ENCODE data around the gene MEX3D. TPM values are rescaled to one million over a fixed set of nuclear protein-coding genes. Genes with fewer than 3 reads are reported as not detected.

The MEX3D gene
- 134 and 139 TPM in 2 replicates for total RNA-seq

DNA sequence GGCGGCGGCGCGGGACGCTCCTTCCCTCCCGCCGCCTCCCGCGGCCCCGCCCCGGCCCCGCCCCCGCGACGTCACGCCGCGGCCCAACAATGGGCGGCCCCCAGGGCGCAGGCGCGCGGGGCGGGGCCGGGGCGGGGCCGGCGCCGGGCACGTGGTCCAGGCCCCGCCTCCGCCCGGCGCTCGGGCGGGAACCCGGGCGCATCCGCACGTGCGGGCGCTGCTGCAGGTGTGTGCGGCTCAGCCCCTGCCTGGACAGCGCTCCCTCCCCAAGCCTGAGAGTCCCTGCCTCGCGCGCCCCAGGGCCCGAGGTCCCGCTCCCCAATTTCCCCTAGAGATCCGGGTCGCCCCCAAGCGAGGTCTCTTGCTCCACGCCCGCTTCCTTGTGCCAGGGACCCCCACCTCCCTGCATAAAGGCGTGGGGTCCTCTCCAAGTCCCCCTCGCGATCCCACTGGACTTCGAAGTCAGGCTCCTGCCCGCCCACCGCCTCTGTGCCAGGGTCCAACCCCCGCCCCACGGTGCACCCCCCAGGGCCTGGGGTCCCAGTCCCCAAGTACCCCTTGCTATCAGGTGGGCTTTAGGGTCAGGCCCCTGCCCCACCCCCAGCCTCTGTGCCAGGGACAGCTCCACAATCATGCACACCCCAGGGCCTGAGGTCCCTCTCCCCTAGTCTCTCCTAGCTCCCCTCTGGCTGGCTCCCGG, at the start of gene MEX3D:
TSS of gene MEX3D (minus strand) at position 6 of the 700 bp plus-strand sequence. CDS start 267 bp downstream, outside the sequence.
- no peak for DNase-seq (ENCODE audit: low read depth)
- TF ChIP-seq, protein P1, sequence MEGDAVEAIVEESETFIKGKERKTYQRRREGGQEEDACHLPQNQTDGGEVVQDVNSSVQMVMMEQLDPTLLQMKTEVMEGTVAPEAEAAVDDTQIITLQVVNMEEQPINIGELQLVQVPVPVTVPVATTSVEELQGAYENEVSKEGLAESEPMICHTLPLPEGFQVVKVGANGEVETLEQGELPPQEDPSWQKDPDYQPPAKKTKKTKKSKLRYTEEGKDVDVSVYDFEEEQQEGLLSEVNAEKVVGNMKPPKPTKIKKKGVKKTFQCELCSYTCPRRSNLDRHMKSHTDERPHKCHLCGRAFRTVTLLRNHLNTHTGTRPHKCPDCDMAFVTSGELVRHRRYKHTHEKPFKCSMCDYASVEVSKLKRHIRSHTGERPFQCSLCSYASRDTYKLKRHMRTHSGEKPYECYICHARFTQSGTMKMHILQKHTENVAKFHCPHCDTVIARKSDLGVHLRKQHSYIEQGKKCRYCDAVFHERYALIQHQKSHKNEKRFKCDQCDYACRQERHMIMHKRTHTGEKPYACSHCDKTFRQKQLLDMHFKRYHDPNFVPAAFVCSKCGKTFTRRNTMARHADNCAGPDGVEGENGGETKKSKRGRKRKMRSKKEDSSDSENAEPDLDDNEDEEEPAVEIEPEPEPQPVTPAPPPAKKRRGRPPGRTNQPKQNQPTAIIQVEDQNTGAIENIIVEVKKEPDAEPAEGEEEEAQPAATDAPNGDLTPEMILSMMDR (conservative IDR thresholded peaks at IDR 0.05; ENCODE audit: low read depth, low read length), result no peak
- H3K4me3 ChIP-seq (ENCODE audit: low read depth, low read length), result peak within 1 kb of the TSS; percentile 80

- TF ChIP-seq, protein P1 (conservative IDR thresholded peaks at IDR 0.05; ENCODE audit: low read depth, low read length), result no peak
- no peak for DNase-seq (ENCODE audit: low read depth)
- no peak overlapping the region for H3K4me3 ChIP-seq (ENCODE audit: low read depth, low read length)
Observed at GRCh38 chr19:1616875-1617274, 48.8 kb upstream of the MEX3D start.

GRCh38 chr19:1616396-1616795, 48.3 kb upstream of the MEX3D start:
- TF ChIP-seq, protein P1 (conservative IDR thresholded peaks at IDR 0.05; ENCODE audit: low read depth, low read length), result no peak
- no peak for DNase-seq (ENCODE audit: low read depth)
- H3K4me3 ChIP-seq (ENCODE audit: low read depth, low read length), result no peak overlapping the region

DNA sequence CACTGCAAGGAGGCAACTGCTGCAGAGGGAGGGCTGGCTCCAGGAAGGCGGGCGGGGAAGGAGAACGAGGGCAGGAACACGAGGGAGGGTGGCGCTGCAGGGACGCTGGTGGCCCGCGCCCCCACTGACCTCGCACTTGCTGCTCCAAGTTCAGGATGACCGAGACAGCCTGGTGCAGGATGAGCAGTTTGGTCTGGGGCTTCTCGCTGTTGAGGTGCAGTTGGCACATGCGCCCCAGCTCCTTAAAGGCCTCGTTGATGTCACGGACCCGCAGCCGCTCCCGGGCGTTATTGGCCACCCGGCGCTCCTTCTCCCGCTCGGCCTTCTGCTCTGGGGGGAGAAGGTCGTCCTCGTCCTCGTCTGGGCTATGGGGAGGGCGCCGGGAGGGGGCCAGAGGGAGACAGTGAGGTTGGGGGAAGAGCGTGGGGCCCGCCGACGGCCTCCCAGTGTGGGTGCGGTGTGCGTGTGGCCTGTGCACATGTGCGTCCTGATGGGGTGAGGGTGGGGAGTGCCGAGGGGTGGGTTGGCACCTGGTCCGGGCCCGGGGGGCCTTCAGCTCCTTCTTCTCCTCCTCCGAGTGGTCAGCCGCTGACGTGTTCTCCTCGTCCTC, 47.1 kb upstream of the MEX3D start:
- no peak for DNase-seq (ENCODE audit: low read depth)
- TF ChIP-seq, protein P1 (conservative IDR thresholded peaks at IDR 0.05; ENCODE audit: low read depth, low read length), result no peak

DNA sequence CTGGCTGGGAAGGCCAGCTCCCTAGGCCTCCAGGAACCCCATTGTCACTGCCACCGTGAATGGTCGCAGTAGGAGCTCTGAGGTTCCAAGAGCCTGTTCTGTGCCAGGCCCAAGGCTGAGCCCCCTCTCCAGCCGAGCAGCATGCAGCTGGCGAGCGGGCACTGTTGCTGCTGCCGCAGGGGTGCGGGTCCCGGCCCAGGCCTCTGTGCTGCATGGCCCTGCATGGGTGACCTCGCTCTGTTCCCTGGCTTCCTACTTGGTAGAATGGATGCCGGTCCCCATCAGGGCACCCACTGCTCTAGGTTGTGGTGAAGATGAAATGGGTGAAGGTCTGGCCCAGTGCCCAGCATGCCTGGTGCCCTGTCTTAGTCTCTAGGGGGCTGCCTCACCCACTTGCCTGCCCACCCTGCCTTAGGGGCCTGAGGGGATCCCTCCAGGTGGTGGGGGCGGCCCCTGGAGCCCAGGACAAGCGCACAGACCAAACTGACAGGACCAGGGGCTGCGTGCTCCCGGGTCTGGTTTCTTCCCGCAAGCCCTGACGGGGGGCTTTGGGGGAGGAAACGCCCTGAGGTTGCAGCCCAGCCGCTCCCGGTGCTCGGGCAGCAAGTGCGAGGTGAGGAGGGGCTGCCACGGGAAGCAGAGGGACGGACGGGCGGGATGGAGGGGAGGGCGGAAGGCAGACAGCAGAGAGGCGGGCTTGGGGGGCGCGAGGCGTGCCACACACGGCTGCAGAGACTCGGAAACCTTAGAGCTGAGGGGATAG, 45.9 kb upstream of the MEX3D start:
- H3K4me3 ChIP-seq (ENCODE audit: low read depth, low read length), result no peak overlapping the region
- DNase-seq (ENCODE audit: low read depth), result no peak
- TF ChIP-seq, protein P1 (conservative IDR thresholded peaks at IDR 0.05; ENCODE audit: low read depth, low read length), result no peak

More for the DNA sequence above, 47.1 kb upstream of the MEX3D start:
- no peak overlapping the region for H3K4me3 ChIP-seq (ENCODE audit: low read depth, low read length)

GRCh38 chr19:1613146-1613545, 45.0 kb upstream of the MEX3D start:
- TF ChIP-seq, protein P1 (conservative IDR thresholded peaks at IDR 0.05; ENCODE audit: low read depth, low read length), result no peak
- no peak for DNase-seq (ENCODE audit: low read depth)
- H3K4me3 ChIP-seq (ENCODE audit: low read depth, low read length), result no peak overlapping the region

All from epithelial cell of proximal tubule (primary cell).